Measurements from ENCODE around the gene RNF207. TPM values are rescaled to one million over a fixed set of nuclear protein-coding genes. Genes with fewer than 3 reads are reported as not detected.

Gene RNF207
- total RNA-seq, 3 donors from 2014 or later, result 2.7 to 32.4 (median 29.9) TPM

- intact Hi-C loops (cut with DNase I; ENCODE audit: low total_unique reads), result no loop called here
- TF ChIP-seq POLR2A (IDR thresholded peaks at IDR 0.05), result no peak
- TF ChIP-seq CTCF (IDR thresholded peaks at IDR 0.05), result no peak
- no peak for TF ChIP-seq POLR2AphosphoS5 (IDR thresholded peaks at IDR 0.05)
- Histone ChIP-seq H3K27ac (peak overlapping the region in 1 of 2 donors; percentile 80), H3K36me3 (no peaks in the 10 kb centered on the region), H3K27me3 (no peaks in the 10 kb centered on the region), H3K9me3 (no peaks in the 10 kb centered on the region), H3K4me1 (no peaks in the 10 kb centered on the region), H3K4me3 (no peak overlapping the region)
- no peak for DNase-seq (ENCODE audit: low spot score in 2 of 2)
Measured at GRCh38 chr1:6222636-6223035, 16.7 kb downstream of the RNF207 start.

DNA sequence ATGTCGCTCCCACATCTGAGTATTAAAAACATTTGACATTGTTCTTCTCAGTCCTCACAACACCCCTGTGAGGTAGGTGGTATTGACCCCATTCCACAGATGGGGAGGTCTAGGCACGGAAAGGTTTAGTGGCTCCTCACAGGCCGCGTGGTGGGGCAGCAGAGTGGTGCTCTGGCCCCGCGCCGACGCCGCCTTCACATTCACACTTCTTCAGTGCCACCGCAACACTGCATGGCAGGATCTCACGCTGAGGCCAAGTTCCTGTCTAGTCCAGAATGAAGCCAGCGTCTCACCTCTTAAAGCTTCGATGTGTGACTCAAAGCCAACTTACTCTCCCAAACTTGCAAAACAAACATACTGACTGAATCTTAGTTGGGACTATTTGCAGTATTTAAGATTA, 17.7 kb downstream of the RNF207 start:
- DNase-seq (ENCODE audit: low spot score in 2 of 2), result no peak
- Histone ChIP-seq H3K4me1 (no peaks in the 10 kb centered on the region), H3K27me3 (no peaks in the 10 kb centered on the region), H3K36me3 (no peaks in the 10 kb centered on the region), H3K4me3 (no peak overlapping the region), H3K9me3 (no peaks in the 10 kb centered on the region), H3K27ac (no peak overlapping the region)
- TF ChIP-seq CTCF (IDR thresholded peaks at IDR 0.05) (no peak), POLR2AphosphoS5 (IDR thresholded peaks at IDR 0.05) (no peak), POLR2A (IDR thresholded peaks at IDR 0.05) (no peak)
- intact Hi-C loops (cut with DNase I; ENCODE audit: low total_unique reads), result no loop called here

DNA sequence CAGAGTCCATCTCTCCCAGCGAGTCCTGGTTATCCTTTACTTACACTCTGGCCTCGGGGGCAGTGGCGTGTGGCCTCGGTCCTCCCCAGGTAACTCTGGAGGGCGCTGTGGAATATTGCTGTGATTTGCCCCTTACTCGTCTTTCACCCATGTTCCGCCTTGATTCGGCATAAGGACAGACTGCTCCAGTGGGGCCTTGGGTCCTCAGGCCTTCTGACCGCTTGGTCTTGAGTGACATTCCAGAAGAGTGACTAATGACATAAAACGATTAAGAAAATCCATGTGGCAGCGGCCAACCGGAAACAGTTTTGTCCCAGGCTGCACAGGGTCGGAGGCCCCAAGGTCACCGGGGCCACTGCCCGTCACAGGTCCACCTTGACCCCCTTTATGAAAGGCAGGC, 18.8 kb downstream of the RNF207 start:
- H3K27ac ChIP-seq, result no peak overlapping the region
- DNase-seq (ENCODE audit: low spot score in 2 of 2), result no peak
- H3K4me3 ChIP-seq, result no peak overlapping the region
- intact Hi-C loops (cut with DNase I; ENCODE audit: low total_unique reads), result no loop called here
- no peaks in the 10 kb centered on the region for H3K9me3 ChIP-seq
- no peaks in the 10 kb centered on the region for H3K4me1 ChIP-seq
- no peaks in the 10 kb centered on the region for H3K27me3 ChIP-seq
- TF ChIP-seq POLR2A (IDR thresholded peaks at IDR 0.05), result no peak
- no peak for TF ChIP-seq POLR2AphosphoS5 (IDR thresholded peaks at IDR 0.05)
- TF ChIP-seq CTCF (IDR thresholded peaks at IDR 0.05), result no peak
- no peaks in the 10 kb centered on the region for H3K36me3 ChIP-seq

GRCh38 chr1:6225651-6226050, 19.7 kb downstream of the RNF207 start:
- Histone ChIP-seq H3K27me3 (no peaks in the 10 kb centered on the region), H3K27ac (no peak overlapping the region), H3K9me3 (no peaks in the 10 kb centered on the region), H3K4me3 (no peak overlapping the region), H3K36me3 (no peaks in the 10 kb centered on the region), H3K4me1 (no peaks in the 10 kb centered on the region)
- intact Hi-C loops (cut with DNase I; ENCODE audit: low total_unique reads), result no loop called here
- no peak for DNase-seq (ENCODE audit: low spot score in 2 of 2)
- TF ChIP-seq POLR2A (IDR thresholded peaks at IDR 0.05), result no peak

DNA sequence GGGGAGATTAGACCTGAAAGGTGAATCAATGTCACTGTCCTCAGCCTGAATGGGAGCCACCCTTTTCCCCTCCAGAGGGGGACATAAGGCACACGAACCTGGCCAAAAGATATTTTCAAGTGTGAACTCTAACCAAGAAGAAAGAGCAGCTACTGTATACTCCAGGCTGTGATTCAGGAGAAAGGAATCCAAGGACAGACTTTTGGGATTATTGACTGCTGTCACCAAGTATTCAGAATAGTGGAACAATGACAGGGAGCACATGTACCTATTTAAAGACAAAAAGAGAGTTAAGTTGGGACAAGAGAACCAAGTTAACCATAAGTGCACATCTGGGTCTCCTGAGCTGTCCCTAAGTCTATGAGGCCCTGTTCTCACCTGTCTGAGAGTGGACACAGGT, 27.5 kb downstream of the RNF207 start:
- no peak for DNase-seq (ENCODE audit: low spot score in 2 of 2)
- no peak for TF ChIP-seq POLR2A (IDR thresholded peaks at IDR 0.05)
- TF ChIP-seq POLR2AphosphoS5 (IDR thresholded peaks at IDR 0.05), result no peak
- TF ChIP-seq CTCF (IDR thresholded peaks at IDR 0.05), result no peak
- Histone ChIP-seq H3K9me3 (no peaks in the 10 kb centered on the region), H3K36me3 (no peaks in the 10 kb centered on the region), H3K4me1 (peaks cover 4 to 5% of the 10 kb centered on the region in 2 donors), H3K27me3 (no peaks in the 10 kb centered on the region), H3K27ac (no peak overlapping the region), H3K4me3 (no peak overlapping the region)
- intact Hi-C loops (cut with DNase I; ENCODE audit: low total_unique reads), result no loop called here
